Stimulated activated CD8-positive, alpha-beta memory T cell treated with anti-CD3 and anti-CD28 coated beads, Interleukin-2, amount 100 ng/mL, for 48 hours (primary cell): ENCODE data around the gene TNRC6C.

Experiments used
- DNase-seq, 2 donors: peaks; one replicate each; pipeline ENCODE4 v3.0.0-alpha.2; 2020; ENCODE audit warnings: low read depth in 2 of 2

Gene TNRC6C

DNA sequence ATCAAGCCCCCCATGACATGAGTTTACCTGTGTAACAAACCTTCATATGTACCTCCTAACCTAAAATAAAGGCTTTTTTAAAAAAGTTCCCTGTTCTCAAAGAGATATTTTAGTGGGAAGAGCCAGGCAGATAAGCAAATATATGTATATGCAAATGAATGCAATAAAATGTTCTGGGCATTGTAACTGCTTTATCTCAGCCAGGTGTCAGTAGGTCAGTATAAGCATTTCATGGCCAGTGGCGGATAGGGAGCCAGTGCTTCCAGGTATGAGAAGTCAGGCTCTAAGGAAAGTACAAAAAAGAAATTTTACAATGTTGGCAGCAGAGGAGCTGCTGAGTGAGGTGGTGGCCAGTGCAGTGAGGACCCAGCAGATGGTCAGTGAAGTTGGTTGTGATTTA, 53.9 kb downstream of the TNRC6C start:
- DNase-seq, result no peak

DNA sequence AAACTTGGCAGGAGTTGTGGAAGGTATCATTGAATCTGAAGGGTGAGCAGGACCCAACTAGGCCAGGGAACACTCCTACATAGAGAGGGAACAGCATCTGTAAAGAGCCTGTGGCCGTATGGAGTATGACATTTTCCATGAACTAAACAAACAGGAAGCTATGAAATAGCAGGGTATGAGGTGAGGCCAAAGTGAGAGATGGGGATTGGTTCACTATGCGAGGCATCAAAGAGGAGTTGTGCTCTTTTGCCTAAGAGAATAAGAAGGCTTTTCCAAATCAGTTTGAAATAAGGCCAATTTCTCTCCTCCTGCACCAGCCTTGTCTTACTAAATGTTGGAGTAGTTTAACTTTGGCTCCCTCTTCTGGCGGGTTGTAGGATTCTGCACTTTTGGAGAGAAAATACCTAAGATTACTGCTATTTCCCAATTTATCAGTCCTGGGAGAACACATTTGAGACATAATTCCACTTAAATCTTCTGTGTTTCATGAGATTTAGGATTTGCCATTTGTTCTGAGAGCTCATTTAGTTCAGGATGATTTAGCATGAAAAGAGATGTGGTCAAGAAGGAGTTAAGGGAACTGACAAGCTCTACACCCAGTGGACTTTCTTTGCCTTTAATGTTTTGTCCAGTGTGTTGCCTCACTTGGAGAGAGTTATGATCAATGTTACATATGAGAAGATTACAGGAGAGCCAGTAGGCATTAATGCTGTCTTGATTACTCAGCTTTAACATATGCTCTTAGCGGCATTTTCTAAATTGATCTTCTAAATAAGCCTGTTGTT, 55.4 kb downstream of the TNRC6C start:
- DNase-seq, result no peak

DNA sequence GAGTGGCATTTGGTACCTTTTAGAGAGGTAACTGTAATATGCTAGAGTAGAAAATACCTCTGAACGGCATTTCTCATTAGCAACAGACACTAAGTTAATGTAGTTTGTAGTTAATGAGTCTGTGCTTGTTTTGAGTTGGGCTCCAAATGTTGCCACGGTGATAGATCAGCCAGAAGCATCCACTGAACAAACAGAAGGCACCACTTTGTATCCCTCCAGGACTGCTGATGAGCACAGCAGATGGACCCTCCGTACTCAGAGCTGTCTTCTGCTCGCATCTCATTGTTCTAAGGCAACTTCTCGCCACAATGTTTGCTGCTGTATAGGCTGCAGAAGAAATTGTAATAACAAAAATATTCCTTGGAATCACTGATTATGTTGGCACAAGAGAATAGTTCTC, 56.1 kb downstream of the TNRC6C start:
- no peak for DNase-seq

DNA sequence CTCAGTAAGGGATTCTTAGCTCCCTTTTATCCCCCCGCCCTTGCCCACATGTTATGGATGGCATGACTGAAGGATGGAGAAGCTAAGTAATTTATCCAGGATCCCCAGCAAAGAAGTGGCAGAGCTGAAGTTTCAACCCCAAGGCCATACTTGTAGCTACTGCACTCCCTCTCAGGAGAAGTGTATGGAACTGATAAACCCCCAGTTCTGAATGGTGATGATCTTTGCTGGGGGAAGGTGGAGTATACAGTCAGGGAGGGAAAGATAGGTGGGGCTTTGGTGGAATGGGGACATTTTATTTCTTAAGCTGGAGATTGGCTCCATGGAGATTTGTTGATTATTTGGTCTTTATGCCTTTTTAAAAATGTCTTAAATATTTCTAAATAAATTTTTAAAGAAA, 58.3 kb downstream of the TNRC6C start:
- no peak for DNase-seq

DNA sequence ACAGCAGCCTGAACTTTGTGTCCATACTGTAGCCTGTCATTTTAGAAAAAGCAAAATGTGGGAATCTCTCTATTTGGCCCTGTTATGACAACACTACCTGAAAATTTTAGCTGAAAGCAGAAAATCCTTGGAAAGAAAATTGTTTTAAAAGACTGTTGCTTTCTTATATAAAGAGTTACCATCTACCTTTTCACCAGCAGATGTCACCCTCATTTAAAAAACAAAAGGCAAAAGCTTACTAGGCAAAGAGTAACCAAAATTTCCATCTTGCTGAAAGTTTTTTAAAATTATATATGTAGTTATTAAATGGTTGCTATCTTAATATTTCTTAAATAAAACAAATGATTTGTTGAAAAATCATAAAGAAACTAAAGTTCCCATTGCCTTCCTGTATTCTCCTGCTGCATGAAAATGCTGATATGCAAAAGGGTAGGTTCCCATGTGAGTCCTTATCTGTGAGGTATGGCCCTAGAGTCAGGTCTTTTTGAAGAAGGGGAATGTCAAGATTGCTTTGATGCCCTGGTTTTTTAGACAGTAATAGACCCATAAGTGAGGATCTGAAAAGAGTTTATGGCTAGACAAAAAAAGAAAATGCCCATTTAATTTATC, 61.0 kb downstream of the TNRC6C start:
- DNase-seq, result no peak

DNA sequence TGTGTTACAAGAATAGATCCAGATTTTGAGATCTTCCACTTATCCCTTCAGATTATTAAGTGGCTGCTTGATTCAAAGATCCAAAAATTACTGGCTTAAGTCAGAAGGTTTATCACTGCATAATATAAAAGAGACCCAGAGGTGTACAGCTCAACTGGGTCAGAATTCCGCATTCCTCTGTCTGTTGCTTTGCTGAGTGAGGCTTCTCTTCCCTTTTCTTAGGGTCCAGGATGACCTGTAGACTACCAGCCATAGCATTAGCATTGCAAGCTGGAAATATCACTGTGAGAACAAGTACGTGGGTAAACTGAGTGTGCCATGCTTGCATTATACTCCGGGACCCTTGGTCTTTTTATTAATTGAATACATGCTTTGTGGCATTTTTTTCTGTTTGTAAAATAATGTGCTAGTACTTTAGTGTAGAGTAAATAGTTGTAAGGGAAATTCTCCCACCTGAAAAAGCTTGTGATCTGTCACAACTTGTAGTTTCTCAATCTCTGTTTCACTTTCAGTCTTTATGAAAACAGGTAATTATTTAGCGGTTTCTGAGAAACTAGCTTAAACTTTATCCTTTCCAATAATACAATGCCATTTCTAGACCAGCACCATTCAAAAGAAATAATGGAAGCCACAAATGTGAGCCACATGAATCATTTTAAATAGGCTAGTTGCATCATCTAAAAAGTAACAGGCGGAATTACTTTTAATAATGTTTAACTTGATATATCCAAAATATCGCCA, 61.6 kb downstream of the TNRC6C start:
- DNase-seq, result no peak

DNA sequence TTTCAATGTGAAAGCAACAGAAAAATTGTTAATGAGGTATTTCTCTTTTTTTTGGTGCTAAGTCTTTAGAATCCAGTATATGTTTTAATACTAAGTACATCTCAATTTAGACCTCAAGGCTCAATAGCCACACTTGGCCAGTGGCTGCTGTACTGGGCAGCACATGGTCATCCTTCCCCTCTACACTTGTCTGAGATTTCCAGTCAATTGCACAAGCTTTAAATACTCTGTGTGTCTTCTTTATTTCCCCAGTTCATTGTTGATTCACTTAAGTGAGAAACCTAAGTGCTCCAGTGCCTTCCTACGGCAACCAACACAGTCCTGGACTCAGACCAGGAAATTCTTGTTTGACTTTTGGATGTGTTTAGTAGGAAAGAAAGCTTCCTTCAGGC, 62.2 kb downstream of the TNRC6C start:
- DNase-seq, result no peak

DNA sequence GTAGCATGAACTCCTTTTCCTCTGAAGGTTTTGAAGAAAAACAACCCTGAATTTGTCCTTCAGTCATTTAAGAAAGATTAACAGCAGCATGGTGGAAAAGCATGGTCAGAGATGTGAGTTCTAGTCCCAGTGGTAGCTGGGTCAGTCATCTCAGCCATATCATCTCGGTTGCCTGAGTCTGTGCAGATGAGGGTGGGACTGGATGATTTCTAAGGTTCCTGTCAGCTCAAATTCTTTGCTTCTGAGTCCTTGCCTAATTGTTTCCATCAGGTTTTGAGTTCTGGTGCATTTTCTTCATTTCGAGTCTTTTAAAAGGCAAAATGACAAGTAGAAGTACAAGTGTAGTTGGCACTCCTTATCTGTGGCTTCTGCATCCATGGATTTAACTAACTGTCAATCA, 63.9 kb downstream of the TNRC6C start:
- no peak for DNase-seq

DNA sequence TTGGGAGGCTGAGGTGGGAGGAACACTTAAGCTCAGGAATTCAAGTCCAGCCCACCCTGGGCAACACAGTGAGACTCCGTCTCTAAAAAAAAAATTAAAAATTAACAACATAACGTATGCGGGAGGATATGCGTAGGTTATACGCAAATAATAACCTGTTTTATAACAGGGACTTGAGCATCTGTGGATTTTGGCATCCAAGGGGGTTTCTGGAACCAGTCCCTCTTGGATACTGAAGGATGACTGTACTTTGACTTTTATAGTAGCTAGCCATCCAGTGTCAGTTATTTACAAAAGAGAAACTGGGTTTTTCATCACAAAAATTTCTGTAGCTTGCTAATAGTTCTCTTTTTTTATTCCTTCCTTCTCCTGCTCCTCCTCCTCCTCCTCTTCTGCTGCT, 64.5 kb downstream of the TNRC6C start:
- DNase-seq, result no peak

DNA sequence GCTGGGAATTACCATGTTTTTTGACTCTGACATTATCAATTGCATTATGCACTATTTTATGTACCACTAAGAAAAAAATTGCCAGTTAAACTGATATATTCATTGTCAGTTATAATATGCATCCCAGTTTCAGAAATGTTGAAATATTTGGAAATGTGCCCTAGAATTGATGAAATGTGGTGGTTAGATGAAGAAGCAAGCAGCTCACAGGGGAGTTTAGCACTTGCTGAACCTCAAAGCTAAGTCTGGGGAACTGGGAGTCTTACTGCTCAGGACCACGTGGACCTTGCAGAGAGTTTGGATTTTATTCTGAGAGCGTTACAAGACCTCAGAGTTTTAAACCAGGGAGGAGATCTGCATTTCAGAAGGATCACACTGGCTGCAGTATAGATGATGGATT, 67.9 kb downstream of the TNRC6C start:
- no peak for DNase-seq

DNA sequence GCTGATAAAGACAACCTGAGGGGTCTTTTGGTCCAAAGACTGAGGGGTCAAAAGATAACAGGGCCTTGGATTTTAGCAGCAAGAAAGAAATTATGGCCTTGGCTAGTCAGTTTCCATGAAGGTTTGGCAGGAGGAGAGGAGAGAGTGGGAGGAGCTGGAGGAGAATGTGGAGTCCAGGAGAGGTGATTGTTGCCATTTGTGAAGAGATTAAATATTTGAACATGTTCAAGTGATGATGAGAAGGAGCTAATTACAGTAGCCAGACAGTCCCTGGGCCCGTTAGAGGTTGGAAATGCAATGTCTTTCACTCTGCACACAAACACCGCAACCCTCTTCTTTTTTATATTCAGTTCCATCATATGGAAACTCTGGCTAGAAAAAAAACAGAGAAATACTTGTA, 68.6 kb downstream of the TNRC6C start:
- no peak for DNase-seq

DNA sequence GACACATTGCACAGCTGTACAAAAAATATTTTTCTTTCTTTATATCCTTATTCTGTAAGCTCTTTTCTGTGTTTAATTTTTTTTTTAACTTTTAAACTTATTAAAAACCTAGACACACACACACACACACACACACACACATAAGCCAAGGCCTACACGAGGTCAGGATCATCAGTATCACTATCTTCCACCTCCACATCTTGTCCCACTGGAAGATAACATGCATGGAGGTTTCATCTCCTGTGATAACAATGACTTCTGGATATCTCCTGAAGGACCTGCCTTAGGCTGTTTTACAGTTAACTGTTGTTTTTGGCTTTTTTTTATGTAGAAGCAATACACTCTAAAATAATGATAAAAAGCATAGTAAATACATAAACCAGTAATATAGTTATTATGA, 71.2 kb downstream of the TNRC6C start:
- DNase-seq, result no peak

DNA sequence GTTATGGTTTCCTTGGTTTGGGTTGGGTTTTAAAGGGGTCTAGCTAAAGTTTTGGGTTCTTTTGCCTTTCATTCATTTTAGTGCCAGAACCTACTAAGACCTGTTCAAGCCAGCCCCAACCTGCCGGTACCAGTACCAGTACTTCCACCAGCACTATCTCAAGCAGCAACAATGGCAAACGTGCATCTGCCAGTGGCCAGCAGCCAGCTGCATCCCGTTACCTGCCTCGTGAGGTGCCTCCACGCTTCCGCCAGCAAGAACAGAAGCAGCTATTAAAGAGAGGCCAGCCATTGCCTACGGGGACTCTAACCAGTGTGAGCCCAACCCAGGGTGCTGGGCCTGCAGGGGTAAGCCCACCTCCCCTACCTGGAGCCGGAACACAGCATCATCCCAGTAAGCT, 72.9 kb downstream of the TNRC6C start:
- no peak for DNase-seq

DNA sequence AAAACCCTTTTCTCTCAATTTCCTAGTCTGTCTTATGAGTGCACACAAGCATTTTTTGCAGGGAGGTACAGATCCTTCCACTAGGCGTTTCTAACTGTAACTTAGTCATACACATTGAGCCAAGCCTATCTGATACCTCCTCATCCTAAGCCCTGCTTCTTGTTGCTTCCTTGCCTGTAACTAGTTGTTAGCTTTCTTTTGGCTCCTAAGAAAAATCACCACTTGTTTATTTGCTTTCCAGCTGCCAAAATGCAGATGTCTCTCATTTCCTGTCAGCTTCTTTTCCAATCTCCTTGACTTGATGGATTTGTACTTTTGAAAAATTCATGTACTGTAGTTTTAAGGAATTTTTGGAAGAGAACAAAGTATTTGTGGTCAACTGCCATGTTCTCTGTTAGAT, 73.7 kb downstream of the TNRC6C start:
- no peak for DNase-seq

DNA sequence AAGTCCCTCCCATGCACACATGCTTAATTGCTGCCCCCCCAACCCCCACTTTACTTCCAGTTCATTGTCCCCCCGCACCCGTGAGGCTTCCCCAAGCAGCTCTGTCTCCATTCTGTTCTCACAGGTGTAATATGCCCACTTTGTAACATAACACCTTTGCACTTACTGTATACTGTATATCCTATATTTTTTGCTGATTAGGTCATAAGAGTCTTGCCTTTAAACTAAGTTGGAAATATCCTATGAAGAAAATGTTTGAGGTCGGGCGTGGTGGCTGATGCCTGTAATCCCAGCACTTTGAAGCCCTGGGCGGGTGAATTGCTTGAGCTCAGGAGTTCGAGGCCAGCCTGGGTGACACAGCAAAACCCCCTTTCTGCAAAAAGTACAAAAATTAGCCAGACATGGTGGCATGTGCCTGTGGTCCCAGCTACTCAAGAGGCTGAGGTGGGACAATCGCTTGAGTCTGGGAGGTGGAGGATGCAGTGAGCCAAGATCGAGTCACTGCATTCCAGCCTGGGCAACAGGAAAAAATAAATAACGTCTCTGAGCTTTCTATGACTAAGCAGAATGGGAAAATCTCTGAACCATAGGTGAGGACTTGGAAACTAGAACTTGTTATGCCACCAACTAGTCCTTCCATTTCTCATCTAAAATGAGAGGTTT, 76.1 kb downstream of the TNRC6C start:
- no peak for DNase-seq

DNA sequence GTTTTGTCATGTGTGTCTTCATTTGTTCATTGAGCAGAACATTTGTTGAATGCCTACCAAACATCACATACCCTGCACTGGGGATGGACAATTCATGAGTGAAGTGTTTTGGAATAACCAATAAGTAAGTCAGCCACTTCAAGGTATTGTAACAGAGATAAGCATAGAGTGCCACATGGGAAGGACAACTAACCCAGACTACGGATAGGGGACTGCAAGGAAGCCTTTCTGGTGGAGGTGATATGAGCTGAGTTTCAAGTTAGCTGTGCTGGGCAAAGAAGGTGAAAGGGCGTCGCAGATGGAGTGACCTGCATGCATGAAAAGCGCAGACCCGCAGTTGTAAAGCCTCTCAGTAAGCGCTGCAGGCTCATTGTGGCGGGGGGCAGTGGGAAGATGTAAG, 78.8 kb downstream of the TNRC6C start:
- no peak for DNase-seq

DNA sequence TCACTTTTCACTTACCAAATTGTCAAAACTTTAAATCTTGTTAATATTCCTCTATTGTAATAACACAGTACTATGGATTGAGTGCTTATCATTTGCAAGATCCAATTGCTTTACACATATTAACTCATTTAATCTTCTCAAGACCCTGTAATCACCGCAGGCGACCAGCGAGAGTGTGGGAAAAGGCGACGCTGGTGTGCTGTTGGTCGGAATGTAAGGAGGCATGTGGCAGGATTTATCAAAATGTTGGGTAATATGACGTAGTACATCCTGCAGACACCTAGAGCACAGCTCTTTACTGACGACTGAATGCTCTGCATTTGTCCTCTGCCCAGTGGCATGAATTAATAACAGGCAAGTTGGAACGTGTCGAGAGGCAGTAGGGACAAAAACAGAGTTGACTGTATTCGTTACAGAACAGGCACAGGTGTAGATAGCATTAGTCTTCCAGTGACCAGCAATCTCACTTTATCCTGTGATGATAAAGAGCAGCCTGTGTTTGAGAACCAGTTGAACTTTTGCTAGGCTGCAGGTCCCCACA, 80.3 kb downstream of the TNRC6C start:
- DNase-seq, result no peak

DNA sequence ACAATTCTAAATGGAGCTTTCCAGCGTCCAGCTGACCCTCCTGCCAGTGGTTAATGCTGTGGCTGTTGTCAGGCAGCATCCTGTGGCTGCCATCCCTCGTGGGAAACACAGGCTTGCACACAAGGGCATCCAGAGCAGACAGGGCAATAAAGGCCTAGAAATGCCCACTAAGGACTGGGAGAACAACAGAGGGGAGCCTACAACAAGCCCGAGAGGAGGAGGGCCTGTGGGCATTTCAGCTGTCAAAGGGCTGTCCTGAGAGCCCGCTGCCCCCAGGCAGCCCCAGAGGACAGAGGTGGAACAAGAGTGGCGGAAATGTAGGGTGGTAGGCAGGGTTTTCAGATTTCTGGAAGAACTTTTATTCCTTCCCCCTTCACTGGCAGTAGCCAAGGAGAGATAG, 81.1 kb downstream of the TNRC6C start:
- DNase-seq, result no peak

DNA sequence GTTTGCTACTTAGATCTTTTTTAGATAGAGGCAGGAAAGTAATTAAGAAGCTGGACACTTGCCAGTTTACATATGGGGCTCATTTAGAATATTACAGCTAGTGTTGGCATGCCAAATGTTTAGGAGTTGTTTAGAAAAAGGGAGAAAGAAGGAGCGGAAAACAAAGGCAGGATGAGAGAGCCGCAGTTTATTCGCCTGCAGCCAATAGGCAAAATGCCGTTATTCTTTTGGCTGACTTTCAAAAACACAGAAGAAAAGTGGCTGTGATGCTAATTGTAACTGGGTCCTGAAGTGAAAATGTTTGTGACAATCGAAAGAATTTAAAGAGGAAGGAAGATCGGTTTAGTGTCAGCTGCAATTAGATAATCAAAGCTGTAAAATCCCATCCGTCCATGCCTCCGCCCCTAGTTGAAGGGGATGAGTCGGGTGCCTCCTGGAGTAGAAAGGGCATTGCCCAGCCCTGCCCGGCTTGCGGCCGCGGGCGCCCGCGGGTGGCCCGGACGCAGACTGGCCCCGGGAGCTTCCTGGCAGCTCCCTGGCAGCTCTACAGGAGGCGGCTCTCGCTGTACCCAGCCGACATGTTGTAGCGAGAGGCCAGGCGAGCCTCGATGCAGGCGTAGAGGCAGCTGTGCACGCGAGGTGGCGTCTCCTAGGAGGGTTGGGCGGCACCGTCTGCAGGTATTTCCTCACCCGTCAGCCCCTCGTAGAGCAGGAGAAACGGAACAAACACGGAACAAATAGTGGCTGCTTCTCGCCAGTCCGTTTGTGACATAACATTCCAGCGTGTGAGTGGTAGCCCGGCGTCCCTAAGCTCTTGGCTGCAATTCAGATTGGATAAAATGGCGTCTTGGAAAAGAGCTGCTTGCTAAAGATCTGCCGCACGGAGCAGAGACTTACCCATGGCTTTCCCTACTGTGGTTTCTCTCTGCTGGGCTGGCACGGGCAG, 82.2 kb downstream of the TNRC6C start:
- no peak for DNase-seq

DNA sequence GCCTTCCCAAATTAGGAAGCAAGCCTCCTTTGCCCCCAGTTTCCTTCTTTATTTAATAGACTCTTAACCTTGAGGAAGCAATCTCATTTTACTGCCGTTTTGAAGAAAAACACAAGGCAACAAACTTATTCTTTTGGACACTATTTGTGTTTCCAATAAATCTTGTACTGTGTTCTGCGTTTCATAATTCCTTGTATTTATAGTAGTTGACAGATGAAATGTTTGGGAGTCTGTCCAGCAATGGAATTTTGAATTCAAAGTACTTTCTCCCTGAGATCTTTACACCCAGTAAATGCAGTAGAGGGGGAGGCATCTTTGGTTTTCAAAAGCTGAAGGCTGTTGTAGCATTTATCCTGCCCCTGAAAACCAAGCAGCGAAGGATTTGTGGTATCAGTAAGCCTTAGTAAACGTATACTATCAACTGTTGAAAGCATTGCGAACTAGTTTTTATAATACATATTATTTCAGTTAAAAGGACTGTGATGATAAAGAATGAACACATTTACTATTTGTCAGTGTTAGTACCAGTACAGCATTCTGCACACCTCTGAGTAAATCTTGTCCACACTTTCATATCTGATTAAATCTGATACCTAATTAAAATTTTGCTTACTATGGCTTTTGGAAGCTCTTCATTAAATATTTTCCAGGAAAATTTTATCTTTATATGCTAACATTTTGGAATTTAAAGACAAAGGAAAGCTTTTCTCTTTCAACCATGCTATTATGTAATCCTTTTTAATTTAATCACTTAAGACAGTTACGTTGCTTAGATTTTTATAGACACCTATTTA, 83.1 kb downstream of the TNRC6C start:
- no peak for DNase-seq
